Endothelial cell of umbilical vein (primary cell): ENCODE data around the gene AUTS2.

Source experiments
- MAX ChIP-seq: IDR thresholded peaks from 2 replicates; pipeline ENCODE4 v1.6.1; 2011; ENCODE audit not compliant: insufficient read depth, insufficient read length
- TF ChIP-seq, protein P1 (sequence below), 2 donors: IDR thresholded peaks; 1 replicate in 1 of 2; 2 replicates in 1 of 2; pipeline ENCODE4 v1.5.1; 2011; ENCODE audit warnings: low read length in 2 of 2, mild to moderate bottlenecking in 2 of 2, moderate library complexity in 2 of 2, control low read depth in 1 of 2, inconsistent platforms in 1 of 2, low read depth in 1 of 2; ENCODE audit not compliant: insufficient read depth in 1 of 2; ENCODE audit errors: extremely low read depth in 1 of 2

GRCh38 chr7:70137126-70137525 is 538.9 kb downstream of the AUTS2 start:
- TF ChIP-seq, protein P1, sequence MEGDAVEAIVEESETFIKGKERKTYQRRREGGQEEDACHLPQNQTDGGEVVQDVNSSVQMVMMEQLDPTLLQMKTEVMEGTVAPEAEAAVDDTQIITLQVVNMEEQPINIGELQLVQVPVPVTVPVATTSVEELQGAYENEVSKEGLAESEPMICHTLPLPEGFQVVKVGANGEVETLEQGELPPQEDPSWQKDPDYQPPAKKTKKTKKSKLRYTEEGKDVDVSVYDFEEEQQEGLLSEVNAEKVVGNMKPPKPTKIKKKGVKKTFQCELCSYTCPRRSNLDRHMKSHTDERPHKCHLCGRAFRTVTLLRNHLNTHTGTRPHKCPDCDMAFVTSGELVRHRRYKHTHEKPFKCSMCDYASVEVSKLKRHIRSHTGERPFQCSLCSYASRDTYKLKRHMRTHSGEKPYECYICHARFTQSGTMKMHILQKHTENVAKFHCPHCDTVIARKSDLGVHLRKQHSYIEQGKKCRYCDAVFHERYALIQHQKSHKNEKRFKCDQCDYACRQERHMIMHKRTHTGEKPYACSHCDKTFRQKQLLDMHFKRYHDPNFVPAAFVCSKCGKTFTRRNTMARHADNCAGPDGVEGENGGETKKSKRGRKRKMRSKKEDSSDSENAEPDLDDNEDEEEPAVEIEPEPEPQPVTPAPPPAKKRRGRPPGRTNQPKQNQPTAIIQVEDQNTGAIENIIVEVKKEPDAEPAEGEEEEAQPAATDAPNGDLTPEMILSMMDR (IDR thresholded peaks at IDR 0.05; ENCODE audit: extremely low read depth in 1 of 2, insufficient read depth in 1 of 2, low read depth in 1 of 2, low read length in 2 of 2) = no peak
- no peak for TF ChIP-seq MAX
